NOMO-1 (cell line): ENCODE data around the gene SPP1.

ENCODE experiments used
- DNase-seq, 2 experiments: peaks; one replicate each; lab custom pipeline; 2025; ENCODE audit not compliant: unreplicated experiment in 2 of 2; lab: John Stamatoyannopoulos, UW

The SPP1 gene

GRCh38 chr4:87950936-87951511, 24.5 kb upstream of the SPP1 start:
- no peak for DNase-seq

- DNase-seq: peak in 1 of 2 experiments; percentile 57
These were observed 21.7 kb upstream of the SPP1 start for GRCh38 chr4:87953826-87954225.

GRCh38 chr4:87956501-87956900, 19.0 kb upstream of the SPP1 start:
- DNase-seq: no peak

GRCh38 chr4:87957061-87957460, 18.5 kb upstream of the SPP1 start:
- no peak for DNase-seq

- no peak for DNase-seq
These were observed 13.5 kb upstream of the SPP1 start for GRCh38 chr4:87961993-87962392.

GRCh38 chr4:87962398-87963146, 12.9 kb upstream of the SPP1 start:
- no peak for DNase-seq

- DNase-seq: no peak
These were observed 10.0 kb upstream of the SPP1 start for GRCh38 chr4:87965501-87965975.

- no peak for DNase-seq
These were observed 9.4 kb upstream of the SPP1 start for GRCh38 chr4:87966095-87966496.

GRCh38 chr4:87967193-87967592, 8.3 kb upstream of the SPP1 start:
- no peak for DNase-seq

GRCh38 chr4:87970121-87970520, 5.4 kb upstream of the SPP1 start:
- DNase-seq: no peak

GRCh38 chr4:87971866-87972265, 3.6 kb upstream of the SPP1 start:
- DNase-seq: no peak

GRCh38 chr4:87973283-87974169, 2.0 kb upstream of the SPP1 start:
- peak; percentile 16 to 48 for DNase-seq

- no peak for DNase-seq
These were observed 555 bp upstream of the SPP1 start for GRCh38 chr4:87974856-87975462.

GRCh38 chr4:87977521-87978278, 2.2 kb downstream of the SPP1 start:
- no peak for DNase-seq

- DNase-seq: no peak
These were observed 3.2 kb downstream of the SPP1 start for GRCh38 chr4:87978681-87979080.

- no peak for DNase-seq
These were observed 4.3 kb downstream of the SPP1 start for GRCh38 chr4:87979810-87980209.

GRCh38 chr4:87981486-87981885, 6.0 kb downstream of the SPP1 start:
- DNase-seq: no peak

- peak in 1 of 2 experiments; percentile 20 for DNase-seq
These were observed 6.5 kb downstream of the SPP1 start for GRCh38 chr4:87982036-87982435.

GRCh38 chr4:87982446-87983010, 7.0 kb downstream of the SPP1 start:
- no peak for DNase-seq

- no peak for DNase-seq
These were observed 8.5 kb downstream of the SPP1 start for GRCh38 chr4:87983996-87984395.
